ENCODE measurements around the gene KCNN1.

Gene KCNN1

DNA sequence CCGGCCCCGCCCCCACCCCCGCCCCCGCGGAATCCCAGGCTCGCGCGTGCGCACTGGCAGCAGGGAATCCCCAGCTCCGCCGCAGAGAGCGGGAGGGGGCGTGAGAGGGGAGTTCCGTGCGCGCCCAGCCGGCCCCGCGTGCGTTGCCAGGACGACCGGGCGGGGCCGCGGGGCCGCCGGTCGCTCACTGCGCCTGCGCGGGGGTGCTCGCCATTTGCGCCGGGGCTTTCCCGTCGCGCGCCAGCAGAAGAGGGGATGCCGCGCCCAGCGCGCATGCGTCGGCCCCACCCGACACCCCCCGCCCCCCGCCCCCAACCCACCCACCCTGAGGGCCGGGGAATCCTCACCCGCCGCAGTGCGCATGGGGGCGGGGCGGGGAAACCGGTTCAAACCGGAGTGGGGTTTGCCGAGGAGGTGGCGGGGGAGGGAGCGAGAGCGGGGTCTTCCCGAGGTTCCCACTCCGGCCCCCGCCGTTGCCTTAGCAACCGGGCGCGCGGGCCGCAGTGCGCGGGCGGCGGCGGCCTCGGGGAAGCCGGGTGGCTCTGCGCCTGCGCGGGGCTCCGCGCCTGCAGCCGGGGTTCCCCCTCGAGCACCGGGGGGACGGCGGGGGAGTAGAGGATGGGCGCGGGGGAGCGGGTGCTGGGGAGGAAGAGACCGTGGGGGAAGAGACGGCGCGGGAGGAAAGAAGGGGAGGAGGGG lies 18.9 kb upstream of the KCNN1 start:
- peak; percentile 73 for DNase-seq (ENCODE audit: low read depth)

DNA sequence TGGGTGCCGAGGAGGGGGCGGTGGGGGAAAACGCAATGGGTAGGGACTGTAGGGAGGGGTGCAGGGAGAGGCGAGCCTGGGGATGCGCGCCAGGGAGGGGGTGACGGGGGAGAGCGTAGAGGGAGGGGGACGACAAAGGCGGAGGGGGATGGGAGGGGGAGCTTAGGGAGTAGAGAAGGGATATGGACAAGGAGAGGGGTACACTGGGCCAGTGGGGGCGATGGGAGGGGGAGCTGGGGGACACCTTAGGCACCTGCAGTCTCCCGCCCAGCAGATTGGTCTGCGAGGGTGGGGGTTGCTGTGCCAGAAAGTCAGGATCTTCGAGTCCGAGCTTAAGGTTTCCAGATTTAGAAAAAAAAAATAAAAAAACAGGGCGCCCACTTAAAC lies 18.4 kb upstream of the KCNN1 start:
- DNase-seq (ENCODE audit: low read depth), result no peak

DNA sequence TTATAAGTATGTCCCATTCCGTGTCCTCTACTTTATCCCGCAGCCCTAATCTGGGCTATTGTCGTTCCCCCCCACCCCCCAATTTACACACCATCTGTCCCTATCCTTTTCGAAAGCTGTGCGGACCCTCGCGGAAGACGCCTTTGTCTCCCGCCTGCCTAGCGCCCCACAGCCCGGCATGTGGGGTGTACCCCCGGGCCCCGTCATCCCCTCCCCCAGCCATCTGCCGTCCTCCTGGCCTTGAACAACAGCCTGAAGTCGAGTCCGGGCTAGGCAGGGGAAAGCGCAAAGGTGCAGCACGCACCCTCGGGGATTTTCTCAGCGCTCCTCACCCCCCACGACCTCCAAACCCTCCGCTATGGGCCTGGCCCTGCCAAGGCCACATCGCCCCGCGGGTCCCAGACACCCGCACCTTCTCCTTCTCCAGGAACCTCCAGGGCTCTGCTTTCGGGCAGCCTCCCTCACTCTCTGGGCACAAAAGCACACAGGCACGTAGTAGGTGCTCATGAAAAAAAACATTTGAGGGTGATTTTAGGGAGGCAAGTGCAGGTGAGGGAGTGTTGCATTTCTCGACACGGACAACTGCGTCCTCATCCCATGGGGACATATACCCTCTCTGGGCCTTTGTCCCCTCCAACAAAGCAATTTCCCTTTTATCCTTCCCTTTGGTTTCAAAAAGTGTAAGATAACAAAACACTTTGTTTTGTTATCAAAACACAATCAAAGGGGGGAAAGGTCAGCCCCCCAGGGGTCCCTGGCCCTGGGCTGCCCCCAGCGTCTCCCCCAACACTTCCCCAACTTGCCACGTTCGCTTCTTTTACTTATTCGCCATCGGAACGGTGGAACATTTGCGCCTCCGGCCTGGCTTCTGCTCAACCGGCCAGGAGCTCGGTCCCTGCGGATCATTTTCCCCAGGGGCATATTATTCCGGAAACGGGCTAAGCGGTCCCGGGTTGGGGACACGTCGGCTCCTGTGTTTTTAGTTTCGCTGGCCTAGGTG lies 17.7 kb upstream of the KCNN1 start:
- no peak for DNase-seq (ENCODE audit: low read depth)

GRCh38 chr19:17949956-17950309 lies 17.0 kb upstream of the KCNN1 start:
- DNase-seq (ENCODE audit: low read depth), result no peak

DNA sequence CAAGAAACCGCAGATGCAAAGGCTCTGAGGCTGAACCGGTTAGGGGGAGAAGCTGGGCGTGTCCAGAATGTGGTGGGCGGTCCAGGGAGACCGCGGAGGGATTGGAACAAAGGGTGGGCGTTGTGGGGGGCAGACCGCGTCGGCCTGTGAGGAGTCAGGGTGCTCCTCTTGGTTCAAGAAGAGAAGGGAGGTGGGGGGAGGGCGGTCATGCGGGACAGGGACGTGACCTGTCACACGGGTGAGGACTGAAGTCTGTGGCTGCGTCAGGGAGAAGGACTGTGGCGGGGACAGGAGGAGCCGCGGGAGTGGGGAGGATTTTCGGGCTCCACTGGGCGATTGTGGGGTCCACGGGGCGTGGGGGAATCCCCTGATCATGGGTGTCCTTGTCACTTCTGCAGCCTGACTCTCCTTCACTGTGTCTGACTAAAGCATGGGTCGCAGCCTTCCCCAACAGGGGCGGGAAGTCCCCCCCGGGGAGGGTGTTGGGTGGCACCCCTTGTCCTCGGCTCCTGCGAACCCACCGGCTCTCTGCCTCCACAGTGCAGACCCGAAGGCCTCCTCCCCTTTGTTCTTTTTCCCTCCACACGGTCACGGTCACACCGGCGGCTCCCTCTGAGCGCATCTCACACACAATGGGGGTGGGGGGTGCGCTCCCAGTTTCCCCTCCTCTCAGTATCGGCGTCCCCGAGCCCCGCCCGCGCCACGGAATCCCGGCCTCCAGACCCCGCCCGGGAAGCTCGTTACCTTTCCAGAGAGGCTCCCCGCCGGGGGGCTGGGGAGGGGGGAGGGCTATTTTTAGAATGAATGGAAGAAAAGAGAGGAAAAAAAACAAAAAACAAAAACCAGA lies 16.4 kb upstream of the KCNN1 start:
- no peak for DNase-seq (ENCODE audit: low read depth)

DNA sequence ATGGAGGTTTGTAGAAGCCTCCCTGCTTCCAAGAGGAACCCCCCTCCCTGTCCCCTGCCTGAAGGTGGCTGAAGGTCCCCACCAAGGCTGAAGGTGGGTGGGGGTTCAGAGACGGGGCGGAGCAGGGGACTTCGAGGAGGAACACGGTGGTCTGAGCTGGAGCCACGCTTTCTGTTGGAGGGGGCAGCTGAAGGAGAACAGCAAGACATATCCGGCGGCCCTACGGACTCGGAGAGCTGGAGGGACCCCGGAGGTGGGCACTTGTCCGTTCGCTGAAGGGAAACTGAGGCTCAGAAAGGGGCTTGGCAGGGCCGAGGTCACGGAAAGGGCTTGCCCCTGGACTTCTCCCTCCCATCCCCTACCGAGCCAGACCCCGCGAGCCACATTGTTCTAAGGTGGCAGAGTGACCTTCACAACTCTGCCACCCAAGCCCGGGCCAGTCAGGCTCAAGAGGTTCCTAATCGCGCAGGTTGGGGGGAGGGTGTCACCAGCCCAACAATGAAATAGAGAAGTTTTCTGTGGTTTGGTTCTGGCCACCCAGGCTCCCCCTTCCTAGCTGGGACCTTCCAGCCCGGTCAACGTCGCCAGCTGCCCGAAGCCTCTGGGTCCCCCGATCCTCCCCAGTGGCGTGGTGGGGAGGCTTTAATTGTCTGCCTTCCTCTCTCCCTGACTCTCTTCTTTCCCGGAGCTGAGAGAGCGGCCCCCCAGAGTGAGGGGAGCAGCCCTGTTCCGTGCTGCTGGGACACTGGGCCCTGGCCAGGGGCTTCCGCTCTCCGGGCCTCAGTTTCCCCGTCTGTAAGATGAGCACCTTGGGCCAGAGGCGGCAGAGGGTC lies 15.5 kb upstream of the KCNN1 start:
- DNase-seq (ENCODE audit: low read depth), result no peak

DNA sequence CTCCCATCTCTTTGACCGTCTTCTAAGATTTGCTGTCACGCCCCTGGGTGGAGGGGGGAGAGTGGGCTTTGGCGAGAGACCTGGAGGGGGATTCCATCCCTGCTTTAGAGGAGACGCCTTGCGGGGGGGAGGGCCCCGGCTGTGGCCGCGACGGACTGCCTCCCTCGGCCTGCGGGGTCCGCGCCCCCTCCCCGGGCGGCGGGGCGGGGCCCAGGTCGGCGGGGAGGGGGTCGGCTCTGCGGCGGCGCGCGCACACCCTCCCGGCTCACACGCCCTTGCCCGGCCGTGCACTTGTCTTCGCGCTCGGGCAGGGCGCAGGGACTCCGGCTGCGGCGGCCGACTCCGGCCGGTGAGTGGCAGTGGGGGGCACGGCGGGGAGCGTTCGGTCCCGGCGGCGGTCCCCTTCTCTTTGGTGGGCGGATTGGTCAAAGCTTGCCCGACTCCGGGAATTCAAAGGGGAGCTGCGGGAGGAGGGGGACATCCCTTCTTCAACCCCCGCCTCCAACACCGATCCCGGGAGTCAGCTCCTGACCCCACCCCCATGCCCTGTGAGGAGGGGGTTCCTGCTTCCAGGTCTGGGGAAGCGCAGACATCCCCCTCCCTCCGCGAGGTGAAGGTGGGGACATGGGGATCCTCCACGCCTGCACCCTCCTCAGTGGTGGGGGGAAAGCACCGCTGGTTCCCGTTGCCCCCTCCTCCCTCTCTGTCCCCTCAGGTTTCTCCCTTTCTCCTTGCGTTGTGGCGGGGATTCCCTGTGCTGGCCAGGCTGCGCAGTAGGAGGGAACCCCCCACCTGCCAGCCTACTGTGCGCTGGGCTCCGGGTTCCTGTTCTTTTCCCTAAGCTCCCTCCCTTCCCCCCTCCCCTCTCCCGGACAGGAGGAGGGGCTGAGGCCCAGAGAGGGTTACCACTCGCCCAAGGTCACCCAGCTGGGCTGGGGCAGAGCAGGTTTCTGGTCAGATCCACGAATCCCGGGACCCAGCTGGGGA lies 14.6 kb upstream of the KCNN1 start:
- no peak for DNase-seq (ENCODE audit: low read depth)

- no peak for DNase-seq (ENCODE audit: low read depth)
Measured at GRCh38 chr19:17953316-17953801, 13.5 kb upstream of the KCNN1 start.

- DNase-seq (ENCODE audit: low read depth), result no peak
Measured at GRCh38 chr19:17953869-17954268, 13.0 kb upstream of the KCNN1 start.

DNA sequence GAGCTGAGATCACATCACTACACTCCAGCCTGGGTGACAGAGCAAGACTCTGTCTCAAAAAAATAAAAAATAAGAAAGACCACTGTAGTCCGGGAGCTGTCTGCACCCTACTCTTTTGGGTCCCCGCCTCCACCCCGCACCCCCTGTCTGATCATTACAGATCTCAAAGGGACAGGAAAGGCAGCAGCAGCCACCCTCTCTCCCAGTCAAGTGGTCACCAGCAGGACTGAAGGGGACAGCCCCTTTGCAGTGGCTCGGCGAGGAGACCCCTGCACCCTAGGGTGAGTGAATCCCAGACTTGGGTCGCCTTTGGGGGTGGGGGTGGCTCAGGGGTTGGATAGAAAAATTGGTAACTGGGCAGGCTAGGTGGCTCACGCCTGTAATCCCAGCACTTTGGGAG lies 12.5 kb upstream of the KCNN1 start:
- no peak for DNase-seq (ENCODE audit: low read depth)

- no peak for DNase-seq (ENCODE audit: low read depth)
Measured at GRCh38 chr19:17957149-17957849, 9.6 kb upstream of the KCNN1 start.

GRCh38 chr19:17957885-17958284 lies 9.0 kb upstream of the KCNN1 start:
- DNase-seq (ENCODE audit: low read depth), result no peak

GRCh38 chr19:17963936-17964691 lies 2.8 kb upstream of the KCNN1 start:
- no peak for DNase-seq (ENCODE audit: low read depth)

GRCh38 chr19:17965370-17966128 lies 1.4 kb upstream of the KCNN1 start:
- no peak for DNase-seq (ENCODE audit: low read depth)

GRCh38 chr19:17966129-17966483 lies 801 bp upstream of the KCNN1 start:
- no peak for DNase-seq (ENCODE audit: low read depth)

GRCh38 chr19:17967257-17968051 lies 547 bp downstream of the KCNN1 start:
- DNase-seq (ENCODE audit: low read depth), result no peak

DNA sequence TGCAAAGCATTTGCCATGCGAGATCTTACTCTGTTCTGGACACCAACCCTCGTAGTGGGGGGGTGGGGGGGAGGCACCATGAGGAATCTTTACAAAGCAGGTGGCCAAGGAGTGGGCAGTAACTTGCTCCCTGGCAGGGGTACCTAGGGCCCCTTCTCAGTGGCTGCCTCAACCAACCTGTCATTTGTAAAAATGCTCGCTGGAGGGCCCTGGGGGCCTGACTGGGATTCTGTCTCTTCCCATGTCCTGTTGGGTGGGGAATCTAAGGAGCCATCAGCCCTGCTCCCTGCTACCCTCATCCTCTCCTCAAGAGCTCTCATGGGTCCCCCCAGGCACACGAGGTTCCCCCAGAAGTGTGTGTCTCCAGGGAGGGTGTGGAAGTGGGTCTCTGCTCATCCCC lies 1.5 kb downstream of the KCNN1 start:
- no peak for DNase-seq (ENCODE audit: low read depth)
